IMR-90 (cell line): Measurements from ENCODE around the gene SH2D5. TPM values are rescaled to one million over a fixed set of nuclear protein-coding genes. Genes with fewer than 3 reads are reported as not detected.

Source experiments
- ATAC-seq: fragments of 200-7000 bp; cut with Tn5 transposase; 2 replicates; pipeline ENCODE4 v1.9.1; 2020; ENCODE audit warnings: low read depth, mild to moderate bottlenecking, moderate library complexity
- BruUV-seq: library from RNA; stranded (reverse); fragments of 400-500 nt; replicated peaks from 2 replicates; lab custom pipeline; 2021; lab: Mats Ljungman, UMichigan
- CTCF ChIA-PET: fragments of 300-600 bp; formaldehyde crosslinking; extraction: SDS; loops from one replicate; lab custom pipeline; 2021; ENCODE audit warnings: antibody characterized with exemption; lab: Yijun Ruan, JAX
- POLR2A ChIA-PET: fragments of 300-600 bp; sonication (Branson Sonifier 250); formaldehyde crosslinking; loops from one replicate; lab custom pipeline; 2022; ENCODE audit warnings: antibody characterized with exemption; ENCODE audit not compliant: unreplicated experiment; lab: Charles Lee
- DNase-seq: peaks from one replicate; pipeline ENCODE4 v3.0.0; 2013
- H2AFZ ChIP-seq: replicated peaks from 2 replicates; pipeline ENCODE3; 2013; ENCODE audit warnings: low read length, mild to moderate bottlenecking; ENCODE audit not compliant: poor library complexity
- H2AK5ac ChIP-seq: 2 replicates; pipeline ENCODE4 v1.6.1; 2013; ENCODE audit warnings: low read depth, low read length, inconsistent platforms
- H2AK9ac ChIP-seq: replicated peaks from 2 replicates; pipeline ENCODE3; 2013; ENCODE audit warnings: mild to moderate bottlenecking, low read depth, low read length, moderate library complexity; ENCODE audit not compliant: poor library complexity
- H2BK120ac ChIP-seq: 2 replicates; pipeline ENCODE4 v1.6.1; 2013; ENCODE audit warnings: low read depth, low read length, inconsistent platforms
- H2BK15ac ChIP-seq: 3 replicates; pipeline ENCODE4 v1.6.1; 2013; ENCODE audit warnings: low read depth, low read length, inconsistent platforms
- H2BK20ac ChIP-seq: 2 replicates; pipeline ENCODE4 v1.6.1; 2013; ENCODE audit warnings: low read depth, mild to moderate bottlenecking, inconsistent platforms, low read length, moderate library complexity
- H2BK5ac ChIP-seq: 2 replicates; pipeline ENCODE4 v1.6.1; 2013; ENCODE audit warnings: mild to moderate bottlenecking, low read depth, low read length, inconsistent platforms; ENCODE audit not compliant: poor library complexity, severe bottlenecking
- H3K14ac ChIP-seq: replicated peaks from 2 replicates; pipeline ENCODE4 v1.6.1; 2013; ENCODE audit warnings: low read depth, low read length, inconsistent platforms
- H3K18ac ChIP-seq: 2 replicates; pipeline ENCODE4 v1.6.1; 2013; ENCODE audit warnings: low read depth, low read length, control low read depth
- H3K23ac ChIP-seq: 2 replicates; pipeline ENCODE4 v1.6.1; 2013; ENCODE audit warnings: low read depth, low read length, inconsistent platforms
- H3K27ac ChIP-seq: 2 replicates; pipeline ENCODE4 v1.5.1; 2013; ENCODE audit warnings: mild to moderate bottlenecking, control low read depth, low read length; ENCODE audit not compliant: insufficient read depth
- H3K27me3 ChIP-seq: 2 replicates; pipeline ENCODE4 v1.6.1; 2013; ENCODE audit warnings: low read length; ENCODE audit not compliant: control insufficient read depth, insufficient read depth
- H3K36me3 ChIP-seq: 2 replicates; pipeline ENCODE4 v1.6.1; 2013; ENCODE audit warnings: low read length, mixed read lengths; ENCODE audit not compliant: control insufficient read depth, insufficient read depth
- H3K4ac ChIP-seq: 2 replicates; pipeline ENCODE4 v1.6.1; 2013; ENCODE audit warnings: low read depth, low read length, inconsistent platforms
- H3K4me1 ChIP-seq: 2 replicates; pipeline ENCODE4 v1.6.1; 2013; ENCODE audit warnings: low read length, mixed read lengths; ENCODE audit not compliant: control insufficient read depth, insufficient read depth
- H3K4me2 ChIP-seq: 2 replicates; pipeline ENCODE4 v1.6.1; 2013; ENCODE audit warnings: low read depth, mild to moderate bottlenecking, control low read depth, low read length, moderate library complexity
- H3K4me3 ChIP-seq: 2 replicates; pipeline ENCODE4 v1.5.1; 2013; ENCODE audit warnings: low read depth, mild to moderate bottlenecking, control low read depth, low read length, moderate library complexity; ENCODE audit not compliant: insufficient read depth
- H3K56ac ChIP-seq: 2 replicates; pipeline ENCODE4 v1.6.1; 2013; ENCODE audit warnings: low read length, inconsistent platforms; ENCODE audit not compliant: insufficient read depth; ENCODE audit errors: extremely low read depth
- H3K79me1 ChIP-seq, 2 experiments: 2 replicates each; pipeline ENCODE4 v1.6.1; 2013; ENCODE audit warnings: low read length in 2 of 2, inconsistent platforms in 1 of 2, low read depth in 1 of 2
- H3K9ac ChIP-seq: 2 replicates; pipeline ENCODE4 v1.6.1; 2013; ENCODE audit warnings: low read depth, low read length, control low read depth
- H3K9me1 ChIP-seq: 2 replicates; pipeline ENCODE4 v1.6.1; 2013; ENCODE audit warnings: low read length, inconsistent platforms; ENCODE audit not compliant: insufficient read depth
- H3K9me3 ChIP-seq: 2 replicates; pipeline ENCODE4 v1.6.1; 2013; ENCODE audit warnings: low read length; ENCODE audit not compliant: control insufficient read depth, insufficient read depth
- H4K20me1 ChIP-seq: 2 replicates; pipeline ENCODE4 v1.6.1; 2013; ENCODE audit warnings: low read length, inconsistent platforms; ENCODE audit not compliant: insufficient read depth
- H4K5ac ChIP-seq: 2 replicates; pipeline ENCODE4 v1.6.1; 2013; ENCODE audit warnings: mild to moderate bottlenecking, low read depth, low read length, control low read depth
- H4K8ac ChIP-seq, 2 experiments: 2 replicates each; pipeline ENCODE4 v1.6.1; 2013; ENCODE audit warnings: low read depth in 2 of 2, low read length in 2 of 2, control low read depth in 1 of 2, inconsistent platforms in 1 of 2
- H4K91ac ChIP-seq: 2 replicates; pipeline ENCODE4 v1.6.1; 2013; ENCODE audit warnings: low read depth, low read length, inconsistent platforms; ENCODE audit not compliant: insufficient read depth
- CEBPB ChIP-seq: IDR thresholded peaks from 2 replicates; pipeline ENCODE4 v1.6.1; 2012; ENCODE audit warnings: low read depth, low read length, improper control_type of control experiment
- FOS ChIP-seq: fragments of 150-350 bp; IDR thresholded peaks from 2 replicates; pipeline ENCODE4 v1.6.1; 2016; ENCODE audit warnings: low read depth, low read length
- NFE2L2 ChIP-seq: fragments of 150-350 bp; IDR thresholded peaks from 2 replicates; pipeline ENCODE4 v1.6.1; 2016; ENCODE audit warnings: low read depth, mild to moderate bottlenecking, low read length
- POLR2A ChIP-seq: IDR thresholded peaks from 2 replicates; pipeline ENCODE4 v1.6.1; 2012; ENCODE audit warnings: mild to moderate bottlenecking, low read depth, low read length
- RAD21 ChIP-seq: IDR thresholded peaks from 2 replicates; pipeline ENCODE4 v1.6.1; 2012; ENCODE audit warnings: low read length, improper control_type of control experiment
- RFX5 ChIP-seq: IDR thresholded peaks from 2 replicates; pipeline ENCODE4 v1.8.0; 2012; ENCODE audit warnings: low read depth, mild to moderate bottlenecking, low read length, moderate library complexity
- WGBS, 2 experiments: methylation state at CpG; one replicate each; pipeline versions ENCODE4 v1.1.5 to v1.1.7; 2013; ENCODE audit warnings: missing lambda C conversion rate in 2 of 2; ENCODE audit not compliant: insufficient read length in 1 of 2; ENCODE audit errors: extremely low coverage in 2 of 2; 5-methylcytosine and 5-hydroxymethylcytosine counted together
- dilution Hi-C: fragments of 300-500 bp; cut with HindIII; formaldehyde crosslinking; loops from one replicate; pipeline ENCODE4 v1.14.3; 2018; ENCODE audit warnings: low sequenced_read_pairs; ENCODE audit not compliant: unreplicated experiment
- in situ Hi-C: fragments of 300-500 bp; cut with MboI; formaldehyde crosslinking; loops from 3 replicates; pipeline ENCODE4 v1.14.3; 2019; ENCODE audit warnings: low sequenced_read_pairs, inconsistent platforms, mixed read lengths
- intact Hi-C: fragments of 100-400 bp; cut with micrococcal nuclease; formaldehyde crosslinking; loops from 2 replicates; pipeline ENCODE4 v1.10.0; 2022
- polyA plus RNA-seq, 3 experiments: library from polyadenylated mRNA; depleted of rRNA; stranded (reverse); fragments of >200 nt; gene quantifications; 2 replicates each; pipeline ENCODE4 v1.2.3, GENCODE V29; 2012; ENCODE audit warnings: low replicate concordance in 1 of 3
- total RNA-seq: library from RNA; depleted of rRNA; stranded (reverse); fragments of >200 nt; gene quantifications from 2 replicates; pipeline ENCODE4 v1.2.3, GENCODE V29; 2012

SH2D5 gene
- total and polyA plus RNA-seq, 2 of the 4 experiments (the other 2 are of a cell fraction): 7.2 to 14.4 TPM

DNA sequence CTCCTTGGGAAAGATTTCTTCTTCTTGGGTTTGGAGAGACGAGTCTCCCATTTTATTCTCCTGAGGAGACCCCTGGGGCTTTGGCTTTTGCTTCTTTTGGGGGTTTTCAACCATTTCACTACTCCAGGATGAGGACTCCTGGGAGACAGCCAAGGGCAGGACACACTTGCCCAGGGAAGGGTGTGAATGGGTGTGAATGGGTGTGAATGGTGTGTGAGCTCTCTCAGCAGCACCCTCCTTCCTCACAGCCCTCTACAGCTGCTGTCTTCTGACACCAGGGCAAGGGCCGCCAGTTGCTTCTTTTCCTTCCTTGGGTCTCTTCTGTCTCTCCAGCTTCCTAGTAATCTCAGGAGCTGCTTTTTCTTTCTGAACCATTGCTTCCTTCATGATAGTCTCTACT, 38.9 kb downstream of the SH2D5 start:
- Histone ChIP-seq H4K5ac (no peak overlapping the region), H3K23ac (no peak overlapping the region), H3K79me1 (peaks cover 15 to 29% of the 10 kb centered on the region in 2 experiments), H3K9me3 (no peaks in the 10 kb centered on the region), H3K9ac (no peak overlapping the region), H3K27me3 (no peaks in the 10 kb centered on the region), H3K56ac (no peak overlapping the region), H3K4me3 (no peak overlapping the region), H4K91ac (no peak overlapping the region), H2AFZ (no peak overlapping the region), H3K14ac (no peak overlapping the region), H2AK9ac (no peak overlapping the region), H3K4me1 (peaks cover 12% of the 10 kb centered on the region), H2BK20ac (no peak overlapping the region), H2AK5ac (no peak overlapping the region), H3K36me3 (peaks cover 3% of the 10 kb centered on the region; the same call in 1 of the 2 replicates), H2BK5ac (no peak overlapping the region), H3K4me2 (no peak overlapping the region), H2BK120ac (no peak overlapping the region), H4K8ac (no peak overlapping the region), H3K18ac (no peak overlapping the region), H2BK15ac (no peak overlapping the region), H3K9me1 (peaks cover 11% of the 10 kb centered on the region), H3K27ac (no peak overlapping the region), H4K20me1 (no peaks in the 10 kb centered on the region), H3K4ac (no peak overlapping the region)
- ATAC-seq (no peak), DNase-seq (no peak)
- TF ChIP-seq POLR2A (no peak), RAD21 (no peak), FOS (no peak), NFE2L2 (no peak), CEBPB (no peak), RFX5 (no peak)
- in situ Hi-C loops: loop anchor here (25.0 kb wide), 1 partner anchor 669 kb away; no protein-coding TSS in a partner anchor
- dilution Hi-C loops: no loop called here
- ChIA-PET POLR2A (interaction anchor here (0.6 kb wide), 1 partner anchor 1173 kb away, joined by 4 read pairs; no protein-coding TSS in a partner anchor), CTCF (interaction anchor here (0.6 to 0.9 kb wide), 2 partner anchors 367 to 499 kb away, joined by 3 to 11 read pairs; no protein-coding TSS in a partner anchor)
- intact Hi-C loops: no loop called here
- no CpG with 5 or more reads among the region's 2 CpGs for WGBS, 2 experiments
- BruUV-seq: no TSS peak
